C4-2B (cell line): ENCODE data around the gene SLFN5.

Experiments used
- CTCF ChIP-seq: fragments of 450-650 bp; conservative IDR thresholded peaks from 2 replicates; pipeline ENCODE4 v1.5.1; 2017; ENCODE audit warnings: mild to moderate bottlenecking
- ZFX ChIP-seq: fragments of 450-650 bp; IDR thresholded peaks from 2 replicates; pipeline ENCODE4 v1.6.1; 2017

GRCh38 chr17:35218915-35219314 lies 24.0 kb upstream of the SLFN5 start:
- TF ChIP-seq CTCF (no peak), ZFX (no peak)
